ENCODE data around the gene PLXNA4.

DNA sequence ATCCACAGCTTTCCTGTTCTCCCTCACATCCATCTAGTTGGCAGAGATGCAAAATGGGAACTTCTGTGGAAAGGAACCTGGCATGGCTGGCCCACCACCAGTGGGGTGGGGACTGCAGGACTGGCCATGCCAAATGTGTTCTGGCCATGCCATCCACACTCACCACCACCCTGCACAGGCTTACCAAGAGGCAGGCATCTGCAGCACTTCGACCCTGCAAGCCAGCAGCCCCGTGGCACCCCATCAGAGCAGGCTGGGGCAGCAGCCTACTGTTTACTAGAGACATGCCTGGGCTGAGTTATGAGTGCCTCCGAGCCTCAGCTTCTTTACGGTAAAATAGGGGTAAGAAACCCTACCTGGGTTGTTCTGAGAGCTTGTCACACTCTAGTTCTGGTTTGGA, 313.1 kb downstream of the PLXNA4 start:
- TF ChIP-seq, protein P1, sequence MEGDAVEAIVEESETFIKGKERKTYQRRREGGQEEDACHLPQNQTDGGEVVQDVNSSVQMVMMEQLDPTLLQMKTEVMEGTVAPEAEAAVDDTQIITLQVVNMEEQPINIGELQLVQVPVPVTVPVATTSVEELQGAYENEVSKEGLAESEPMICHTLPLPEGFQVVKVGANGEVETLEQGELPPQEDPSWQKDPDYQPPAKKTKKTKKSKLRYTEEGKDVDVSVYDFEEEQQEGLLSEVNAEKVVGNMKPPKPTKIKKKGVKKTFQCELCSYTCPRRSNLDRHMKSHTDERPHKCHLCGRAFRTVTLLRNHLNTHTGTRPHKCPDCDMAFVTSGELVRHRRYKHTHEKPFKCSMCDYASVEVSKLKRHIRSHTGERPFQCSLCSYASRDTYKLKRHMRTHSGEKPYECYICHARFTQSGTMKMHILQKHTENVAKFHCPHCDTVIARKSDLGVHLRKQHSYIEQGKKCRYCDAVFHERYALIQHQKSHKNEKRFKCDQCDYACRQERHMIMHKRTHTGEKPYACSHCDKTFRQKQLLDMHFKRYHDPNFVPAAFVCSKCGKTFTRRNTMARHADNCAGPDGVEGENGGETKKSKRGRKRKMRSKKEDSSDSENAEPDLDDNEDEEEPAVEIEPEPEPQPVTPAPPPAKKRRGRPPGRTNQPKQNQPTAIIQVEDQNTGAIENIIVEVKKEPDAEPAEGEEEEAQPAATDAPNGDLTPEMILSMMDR (IDR thresholded peaks at IDR 0.05; ENCODE audit: insufficient read depth, low read length): no peak
- TF ChIP-seq GABPA (IDR thresholded peaks at IDR 0.05; ENCODE audit: low read depth) (no peak), POLR2AphosphoS5 (IDR thresholded peaks at IDR 0.05; ENCODE audit: low read depth) (no peak)
- TF ChIP-seq, protein P2, sequence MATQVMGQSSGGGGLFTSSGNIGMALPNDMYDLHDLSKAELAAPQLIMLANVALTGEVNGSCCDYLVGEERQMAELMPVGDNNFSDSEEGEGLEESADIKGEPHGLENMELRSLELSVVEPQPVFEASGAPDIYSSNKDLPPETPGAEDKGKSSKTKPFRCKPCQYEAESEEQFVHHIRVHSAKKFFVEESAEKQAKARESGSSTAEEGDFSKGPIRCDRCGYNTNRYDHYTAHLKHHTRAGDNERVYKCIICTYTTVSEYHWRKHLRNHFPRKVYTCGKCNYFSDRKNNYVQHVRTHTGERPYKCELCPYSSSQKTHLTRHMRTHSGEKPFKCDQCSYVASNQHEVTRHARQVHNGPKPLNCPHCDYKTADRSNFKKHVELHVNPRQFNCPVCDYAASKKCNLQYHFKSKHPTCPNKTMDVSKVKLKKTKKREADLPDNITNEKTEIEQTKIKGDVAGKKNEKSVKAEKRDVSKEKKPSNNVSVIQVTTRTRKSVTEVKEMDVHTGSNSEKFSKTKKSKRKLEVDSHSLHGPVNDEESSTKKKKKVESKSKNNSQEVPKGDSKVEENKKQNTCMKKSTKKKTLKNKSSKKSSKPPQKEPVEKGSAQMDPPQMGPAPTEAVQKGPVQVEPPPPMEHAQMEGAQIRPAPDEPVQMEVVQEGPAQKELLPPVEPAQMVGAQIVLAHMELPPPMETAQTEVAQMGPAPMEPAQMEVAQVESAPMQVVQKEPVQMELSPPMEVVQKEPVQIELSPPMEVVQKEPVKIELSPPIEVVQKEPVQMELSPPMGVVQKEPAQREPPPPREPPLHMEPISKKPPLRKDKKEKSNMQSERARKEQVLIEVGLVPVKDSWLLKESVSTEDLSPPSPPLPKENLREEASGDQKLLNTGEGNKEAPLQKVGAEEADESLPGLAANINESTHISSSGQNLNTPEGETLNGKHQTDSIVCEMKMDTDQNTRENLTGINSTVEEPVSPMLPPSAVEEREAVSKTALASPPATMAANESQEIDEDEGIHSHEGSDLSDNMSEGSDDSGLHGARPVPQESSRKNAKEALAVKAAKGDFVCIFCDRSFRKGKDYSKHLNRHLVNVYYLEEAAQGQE (IDR thresholded peaks at IDR 0.05; ENCODE audit: insufficient replicate concordance, low read depth): no peak
